HG03457 (cell line): ENCODE data around the gene RPL5.

ENCODE experiments used
- ATAC-seq: cut with Tn5 transposase; IDR thresholded peaks from one replicate; pipeline ENCODE4 v1.9.1; 2021; ENCODE audit warnings: moderate number of reproducible peaks; ENCODE audit not compliant: unreplicated experiment

Gene RPL5

GRCh38 chr1:92817986-92818764 lies 13.7 kb upstream of the RPL5 start:
- ATAC-seq: no peak

- ATAC-seq: no peak
Measured at GRCh38 chr1:92820024-92820423, 11.8 kb upstream of the RPL5 start.

- ATAC-seq: no peak
Measured at GRCh38 chr1:92820551-92820950, 11.3 kb upstream of the RPL5 start.

- ATAC-seq: no peak
Measured at GRCh38 chr1:92822879-92823278, 9.0 kb upstream of the RPL5 start.

- ATAC-seq: no peak
Measured at GRCh38 chr1:92826792-92827191, 5.0 kb upstream of the RPL5 start.

GRCh38 chr1:92831368-92831761 lies 475 bp upstream of the RPL5 start:
- ATAC-seq: no peak

GRCh38 chr1:92832537-92833114 lies 786 bp downstream of the RPL5 start:
- no peak for ATAC-seq

- ATAC-seq: no peak
Measured at GRCh38 chr1:92833840-92834239, 2.0 kb downstream of the RPL5 start.

- ATAC-seq: no peak
Measured at GRCh38 chr1:92834617-92835016, 2.8 kb downstream of the RPL5 start.

- no peak for ATAC-seq
Measured at GRCh38 chr1:92837062-92837461, 5.2 kb downstream of the RPL5 start.

- no peak for ATAC-seq
Measured at GRCh38 chr1:92838519-92838918, 6.7 kb downstream of the RPL5 start.

- ATAC-seq: no peak
Measured at GRCh38 chr1:92839442-92839841, 7.6 kb downstream of the RPL5 start.

- no peak for ATAC-seq
Measured at GRCh38 chr1:92840600-92840999, 8.8 kb downstream of the RPL5 start.

- no peak for ATAC-seq
Measured at GRCh38 chr1:92842082-92843045, 10.5 kb downstream of the RPL5 start.

GRCh38 chr1:92843046-92843423 lies 11.2 kb downstream of the RPL5 start:
- ATAC-seq: no peak

GRCh38 chr1:92843429-92844352 lies 11.9 kb downstream of the RPL5 start:
- ATAC-seq: no peak

GRCh38 chr1:92844439-92844838 lies 12.6 kb downstream of the RPL5 start:
- no peak for ATAC-seq

- no peak for ATAC-seq
Measured at GRCh38 chr1:92845908-92846307, 14.1 kb downstream of the RPL5 start.

GRCh38 chr1:92848201-92848600 lies 16.4 kb downstream of the RPL5 start:
- no peak for ATAC-seq

- no peak for ATAC-seq
Measured at GRCh38 chr1:92850019-92850418, 18.2 kb downstream of the RPL5 start.

- no peak for ATAC-seq
Measured at GRCh38 chr1:92851729-92852128, 19.9 kb downstream of the RPL5 start.
